ENCODE measurements around the gene RSPH3.
"Not testable (repeated sequence)": the region's sequence is repeated elsewhere in the genome, so short reads cannot be mapped to it uniquely, and the experiment has no call there.

DNA sequence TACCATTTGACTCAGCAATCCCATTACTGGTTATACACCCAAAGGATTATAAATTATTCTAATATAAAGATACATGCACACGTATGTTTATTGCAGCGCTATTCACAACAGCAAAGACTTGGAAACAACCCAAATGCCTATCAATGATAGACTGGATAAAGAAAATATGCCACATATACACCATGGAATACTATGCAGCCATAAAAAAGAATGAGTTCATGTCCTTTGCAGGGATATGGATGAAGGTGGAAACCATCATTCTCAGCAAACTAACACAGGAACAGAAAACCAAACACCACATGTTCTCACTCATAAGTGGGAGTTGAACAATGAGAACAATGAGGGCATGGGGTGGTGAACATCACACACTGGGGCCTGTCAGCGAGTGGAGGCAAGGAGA lies 48.0 kb downstream of the RSPH3 start:
- TF ChIP-seq POLR2AphosphoS5, POLR2A, EP300 (IDR thresholded peaks at IDR 0.05): not testable (repeated sequence)
- TF ChIP-seq, protein P1, sequence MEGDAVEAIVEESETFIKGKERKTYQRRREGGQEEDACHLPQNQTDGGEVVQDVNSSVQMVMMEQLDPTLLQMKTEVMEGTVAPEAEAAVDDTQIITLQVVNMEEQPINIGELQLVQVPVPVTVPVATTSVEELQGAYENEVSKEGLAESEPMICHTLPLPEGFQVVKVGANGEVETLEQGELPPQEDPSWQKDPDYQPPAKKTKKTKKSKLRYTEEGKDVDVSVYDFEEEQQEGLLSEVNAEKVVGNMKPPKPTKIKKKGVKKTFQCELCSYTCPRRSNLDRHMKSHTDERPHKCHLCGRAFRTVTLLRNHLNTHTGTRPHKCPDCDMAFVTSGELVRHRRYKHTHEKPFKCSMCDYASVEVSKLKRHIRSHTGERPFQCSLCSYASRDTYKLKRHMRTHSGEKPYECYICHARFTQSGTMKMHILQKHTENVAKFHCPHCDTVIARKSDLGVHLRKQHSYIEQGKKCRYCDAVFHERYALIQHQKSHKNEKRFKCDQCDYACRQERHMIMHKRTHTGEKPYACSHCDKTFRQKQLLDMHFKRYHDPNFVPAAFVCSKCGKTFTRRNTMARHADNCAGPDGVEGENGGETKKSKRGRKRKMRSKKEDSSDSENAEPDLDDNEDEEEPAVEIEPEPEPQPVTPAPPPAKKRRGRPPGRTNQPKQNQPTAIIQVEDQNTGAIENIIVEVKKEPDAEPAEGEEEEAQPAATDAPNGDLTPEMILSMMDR (IDR thresholded peaks at IDR 0.05), result not testable (repeated sequence)

Measured in suprapubic skin (tissue), 4 donors.